ENCODE data around the gene ID3.

Gene ID3

DNA sequence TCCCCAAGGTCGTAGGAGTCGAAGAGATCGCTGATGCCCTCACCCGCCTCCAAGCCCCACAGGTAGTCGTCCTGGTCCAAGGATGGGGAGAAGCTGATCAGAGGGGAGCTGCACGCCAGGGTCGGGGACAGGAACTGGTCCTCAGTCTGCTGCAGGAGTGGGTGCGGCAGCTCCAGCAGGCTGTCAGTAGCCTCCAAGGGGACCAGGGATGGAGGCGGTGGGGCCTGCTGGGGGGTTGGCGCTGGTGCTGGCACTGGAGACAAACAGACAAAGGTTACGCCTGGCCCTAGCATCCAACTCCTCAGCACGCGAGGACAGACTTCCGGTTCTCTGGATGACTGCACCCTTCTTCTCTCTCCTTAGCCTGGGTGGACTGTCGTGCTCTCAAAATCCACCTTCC, 49.4 kb downstream of the ID3 start:
- DNase-seq, result no peak
- in situ Hi-C loops (cut with MboI; ENCODE audit: low pct_unique_long_range_greater_than_20kb, low sequenced_read_pairs), result no loop called here

All from KBM-7 (cell line).